Activated CD8-positive, alpha-beta memory T cell treated with anti-CD3 and anti-CD28 coated beads for 36 hours (primary cell): ENCODE results near the gene RAB15. TPM values are rescaled to one million over a fixed set of nuclear protein-coding genes. Genes with fewer than 3 reads are reported as not detected.

Experiments used
- CTCF ChIA-PET: fragments of 350-600 bp; sonication (Branson Sonifier 250); formaldehyde crosslinking; loops from one replicate; lab custom pipeline; 2021; ENCODE audit warnings: antibody characterized with exemption; lab: Charles Lee
- POLR2A ChIA-PET: fragments of 350-600 bp; sonication (Branson Sonifier 250); formaldehyde crosslinking; loops from one replicate; lab custom pipeline; 2021; ENCODE audit warnings: antibody characterized with exemption; lab: Charles Lee
- total RNA-seq, 2 experiments: library from RNA; stranded (reverse); gene quantifications; one replicate each; pipeline ENCODE4 v1.2.3, GENCODE V29; 2021

RAB15 gene
- 1 to 10 TPM; 4.2 to 4.8 TPM for total RNA-seq

GRCh38 chr14:64971943-64972791, at the start of gene RAB15:
TSS of gene RAB15 (minus strand) at chr14:64972336. CDS start at chr14:64972076, 260 bp downstream.
- ChIA-PET POLR2A (no interaction called here), CTCF (no interaction called here)

GRCh38 chr14:65019944-65020566, 47.9 kb upstream of the RAB15 start:
- ChIA-PET POLR2A (no interaction called here), CTCF (interaction anchor here (0.6 to 1.6 kb wide), 2 partner anchors 33 to 135 kb away, joined by 3 to 7 read pairs; partner anchors contain the start of gene FNTB)

- POLR2A ChIA-PET: no interaction called here
- CTCF ChIA-PET: no interaction called here
These were observed 44.3 kb upstream of the RAB15 start for GRCh38 chr14:65016471-65016870.

- POLR2A ChIA-PET: no interaction called here
- CTCF ChIA-PET: no interaction called here
These were observed 43.3 kb upstream of the RAB15 start for GRCh38 chr14:65015391-65015790.

GRCh38 chr14:65012353-65012752, 40.2 kb upstream of the RAB15 start:
- ChIA-PET POLR2A (no interaction called here), CTCF (interaction anchor here (0.5 kb wide), 1 partner anchor 107 kb away, joined by 3 read pairs; no protein-coding TSS in a partner anchor)

GRCh38 chr14:65011538-65011937, 39.4 kb upstream of the RAB15 start:
- ChIA-PET CTCF (no interaction called here), POLR2A (no interaction called here)

- POLR2A ChIA-PET: no interaction called here
- CTCF ChIA-PET: no interaction called here
These were observed 38.2 kb upstream of the RAB15 start for GRCh38 chr14:65010211-65010931.

- POLR2A ChIA-PET: no interaction called here
- CTCF ChIA-PET: no interaction called here
These were observed 35.1 kb upstream of the RAB15 start for GRCh38 chr14:65007202-65007601.

GRCh38 chr14:65006261-65006721, 34.2 kb upstream of the RAB15 start:
- POLR2A ChIA-PET: no interaction called here
- CTCF ChIA-PET: interaction anchor here (0.6 kb wide), 2 partner anchors 18 to 578 kb away, joined by 3 read pairs; no protein-coding TSS in a partner anchor

GRCh38 chr14:65003394-65003793, 31.3 kb upstream of the RAB15 start:
- ChIA-PET CTCF (no interaction called here), POLR2A (interaction anchor here (0.5 kb wide), 1 partner anchor 1158 kb away, joined by 3 read pairs; no protein-coding TSS in a partner anchor)

GRCh38 chr14:65002586-65003210, 30.6 kb upstream of the RAB15 start:
- ChIA-PET CTCF (no interaction called here), POLR2A (no interaction called here)

- POLR2A ChIA-PET: no interaction called here
- CTCF ChIA-PET: no interaction called here
These were observed 29.6 kb upstream of the RAB15 start for GRCh38 chr14:65001723-65002122.

- POLR2A ChIA-PET: no interaction called here
- CTCF ChIA-PET: interaction anchor here (1.2 kb wide), 1 partner anchor 14 kb away, joined by 4 read pairs; the partner anchor contains the start of gene FNTB
These were observed 28.9 kb upstream of the RAB15 start for GRCh38 chr14:65000898-65001591.

- POLR2A ChIA-PET: interaction anchor here (1.1 to 1.2 kb wide), 2 partner anchors 9 to 84 kb away, joined by 3 read pairs; partner anchors contain the start of gene CHURC1
- CTCF ChIA-PET: interaction anchor here (0.8 kb wide), 1 partner anchor 68 kb away, joined by 3 read pairs; no protein-coding TSS in a partner anchor
These were observed 26.4 kb upstream of the RAB15 start for GRCh38 chr14:64998455-64998931.

GRCh38 chr14:64997108-64997794, 25.1 kb upstream of the RAB15 start:
- ChIA-PET CTCF (no interaction called here), POLR2A (no interaction called here)

GRCh38 chr14:64995291-64995690, 23.2 kb upstream of the RAB15 start:
- CTCF ChIA-PET: no interaction called here
- POLR2A ChIA-PET: no interaction called here

- ChIA-PET POLR2A (no interaction called here), CTCF (no interaction called here)
These were observed 22.4 kb upstream of the RAB15 start for GRCh38 chr14:64994540-64994939.
